ENCODE data around the gene CXCR5. TPM values are rescaled to one million over a fixed set of nuclear protein-coding genes. Genes with fewer than 3 reads are reported as not detected.

Gene CXCR5
- total and polyA plus RNA-seq, 10 of the 15 experiments (the other 5 are each of a cell fraction or from before 2014, with no cell fraction given): 0.03 to 0.63 (median 0.25) TPM

- H4K20me1 ChIP-seq (ENCODE audit: control insufficient read depth, insufficient read depth): no peaks in the 10 kb centered on the region
- no peak overlapping the region for H3K9ac ChIP-seq (ENCODE audit: control insufficient read depth, insufficient read depth, low read length)
- CTCF ChIA-PET: interaction anchor here (0.8 to 1.0 kb wide), 2 partner anchors 10 to 13 kb away, joined by 3 read pairs; no protein-coding TSS in a partner anchor
- H3K4me3 ChIP-seq: no peak overlapping the region
- no peaks in the 10 kb centered on the region for H3K27me3 ChIP-seq (replicated peaks in 1 of 2; ENCODE audit: control insufficient read depth in 2 of 2, insufficient read depth in 2 of 2, low read length in 1 of 2)
- H3K9me3 ChIP-seq (replicated peaks; ENCODE audit: control insufficient read depth, insufficient read depth, low read length): no peaks in the 10 kb centered on the region
- DNase-seq (ENCODE audit: low read depth, low spot score): no peak
- POLR2A ChIA-PET: no interaction called here
- no peak for ATAC-seq
- no TSS peak for BruUV-seq (replicated peaks)
- FAIRE-seq: no peak
- in situ Hi-C loops (cut with MboI) (no loop called here), intact Hi-C loops (cut with micrococcal nuclease; ENCODE audit: unreplicated experiment) (no loop called here)
- no peak overlapping the region for H2AFZ ChIP-seq (ENCODE audit: control insufficient read depth, low read depth, low read length)
- 73% methylated on average over 13 of the region's 13 CpGs for WGBS (ENCODE audit: insufficient coverage, insufficient replicate concordance, low lambda C conversion rate, missing lambda C conversion rate)
- TF ChIP-seq NR2C1 (IDR thresholded peaks at IDR 0.05): peak; percentile 46
- no peak for TF ChIP-seq BHLHE40 (IDR thresholded peaks at IDR 0.05; ENCODE audit: borderline replicate concordance in 1 of 2, low read depth in 2 of 2, low read length in 1 of 2)
- TF ChIP-seq TCF12 (IDR thresholded peaks at IDR 0.05; ENCODE audit: low read depth, low read length): 0 out of 2 replicates have a peak, but pooled peaks have one; percentile 16
- TF ChIP-seq NR2F1 (conservative IDR thresholded peaks at IDR 0.05): peak; percentile 70; the same call in 1 of the 2 replicates
- H3K36me3 ChIP-seq (ENCODE audit: control insufficient read depth in 2 of 2, insufficient read depth in 2 of 2, low read length in 1 of 2): no peaks in the 10 kb centered on the region
- H3K79me2 ChIP-seq (ENCODE audit: control insufficient read depth, insufficient read depth, low read length): peaks cover 15% of the 10 kb centered on the region
- peaks cover 38% of the 10 kb centered on the region for H3K4me1 ChIP-seq (ENCODE audit: control insufficient read depth, insufficient read depth, low read length)
- no peak overlapping the region for H3K4me2 ChIP-seq (ENCODE audit: control insufficient read depth, insufficient read depth)
- SMC1A ChIA-PET (ENCODE audit: uncharacterized antibody, unreplicated experiment): interaction anchor here (10.3 kb wide), 1 partner anchor 11 kb away, joined by 185 read pairs; the partner anchor contains the start of gene BCL9L
- RAD21 ChIA-PET (ENCODE audit: unreplicated experiment): no interaction called here
- H3K27ac ChIP-seq (ENCODE audit: control insufficient read depth, insufficient read depth): no peak overlapping the region
These were observed 33.9 kb downstream of the CXCR5 start for GRCh38 chr11:118917481-118918127.

GRCh38 chr11:118918128-118918685, 34.5 kb downstream of the CXCR5 start:
- in situ Hi-C loops (cut with MboI): no loop called here
- no peak for FAIRE-seq
- BruUV-seq (replicated peaks): no TSS peak
- Histone ChIP-seq H3K27me3 (replicated peaks in 1 of 2; ENCODE audit: control insufficient read depth in 2 of 2, insufficient read depth in 2 of 2, low read length in 1 of 2) (no peaks in the 10 kb centered on the region), H3K9ac (ENCODE audit: control insufficient read depth, insufficient read depth, low read length) (no peak overlapping the region), H2AFZ (ENCODE audit: control insufficient read depth, low read depth, low read length) (no peak overlapping the region), H3K27ac (ENCODE audit: control insufficient read depth, insufficient read depth) (no peak overlapping the region), H4K20me1 (ENCODE audit: control insufficient read depth, insufficient read depth) (no peaks in the 10 kb centered on the region), H3K79me2 (ENCODE audit: control insufficient read depth, insufficient read depth, low read length) (peaks cover 21% of the 10 kb centered on the region), H3K36me3 (ENCODE audit: control insufficient read depth in 2 of 2, insufficient read depth in 2 of 2, low read length in 1 of 2) (no peaks in the 10 kb centered on the region), H3K4me3 (no peak overlapping the region), H3K4me2 (ENCODE audit: control insufficient read depth, insufficient read depth) (no peak overlapping the region), H3K4me1 (ENCODE audit: control insufficient read depth, insufficient read depth, low read length) (peaks cover 32% of the 10 kb centered on the region), H3K9me3 (replicated peaks; ENCODE audit: control insufficient read depth, insufficient read depth, low read length) (no peaks in the 10 kb centered on the region)
- intact Hi-C loops (cut with micrococcal nuclease; ENCODE audit: unreplicated experiment): no loop called here
- WGBS (ENCODE audit: insufficient coverage, insufficient replicate concordance, low lambda C conversion rate, missing lambda C conversion rate): 66% methylated on average over 11 of the region's 14 CpGs
- RAD21 ChIA-PET (ENCODE audit: unreplicated experiment): no interaction called here
- SMC1A ChIA-PET (ENCODE audit: uncharacterized antibody, unreplicated experiment): no interaction called here
- CTCF ChIA-PET: interaction anchor here (1.0 kb wide), 1 partner anchor 13 kb away, joined by 3 read pairs; no protein-coding TSS in a partner anchor
- DNase-seq (ENCODE audit: low read depth, low spot score): no peak
- ATAC-seq: no peak
- POLR2A ChIA-PET: no interaction called here
- no peak for TF ChIP-seq DPF2 (IDR thresholded peaks at IDR 0.05)
- no peak for TF ChIP-seq REST (IDR thresholded peaks at IDR 0.05; ENCODE audit: low read depth, low read length)
- TF ChIP-seq POLR2AphosphoS5 (IDR thresholded peaks at IDR 0.05; ENCODE audit: low read length): no peak
- no peak for TF ChIP-seq IKZF1 (conservative IDR thresholded peaks at IDR 0.05)
- TF ChIP-seq ZNF622 (IDR thresholded peaks at IDR 0.05): no peak
- no peak for TF ChIP-seq MEF2B (IDR thresholded peaks at IDR 0.05; ENCODE audit: partially characterized antibody, poor library complexity, severe bottlenecking)
- no peak for TF ChIP-seq NKRF (conservative IDR thresholded peaks at IDR 0.05)
- no peak for TF ChIP-seq PAX8 (IDR thresholded peaks at IDR 0.05)
